GM23338 (cell line): ENCODE data around the gene SNRPA1. TPM values are rescaled to one million over a fixed set of nuclear protein-coding genes. Genes with fewer than 3 reads are reported as not detected.

ENCODE experiments used
- ATAC-seq: fragments of 200-7000 bp; cut with Tn5 transposase; 3 replicates; pipeline ENCODE4 v1.9.1; 2020
- DNase-seq: peaks from one replicate; pipeline ENCODE4 v3.0.0-alpha.2; 2015; ENCODE audit warnings: low spot score
- H2AFZ ChIP-seq: fragments of 200-600 bp; sonication (generic); 2 replicates; pipeline ENCODE4 v1.8.0; 2016; ENCODE audit warnings: antibody characterized with exemption, mild to moderate bottlenecking, moderate library complexity
- H3F3A ChIP-seq: fragments of 200-600 bp; sonication (generic); replicated peaks from 2 replicates; pipeline ENCODE4 v1.8.0; 2017; ENCODE audit warnings: antibody characterized with exemption, mixed run types, low read depth
- H3K27ac ChIP-seq: fragments of 200-600 bp; sonication (generic); 2 replicates; pipeline ENCODE4 v1.6.1; 2016; ENCODE audit warnings: low read depth
- H3K27me3 ChIP-seq: fragments of 200-600 bp; sonication (generic); 2 replicates; pipeline ENCODE4 v1.8.0; 2016; ENCODE audit warnings: mild to moderate bottlenecking, mixed run types, moderate library complexity; ENCODE audit not compliant: insufficient read depth
- H3K36me3 ChIP-seq: fragments of 200-600 bp; sonication (generic); 2 replicates; pipeline ENCODE4 v1.8.0; 2016; ENCODE audit warnings: mild to moderate bottlenecking; ENCODE audit not compliant: insufficient read depth
- H3K4me1 ChIP-seq: fragments of 200-600 bp; sonication (generic); 2 replicates; pipeline ENCODE4 v1.8.0; 2016; ENCODE audit warnings: mild to moderate bottlenecking, moderate library complexity; ENCODE audit not compliant: insufficient read depth
- H3K4me2 ChIP-seq: fragments of 200-600 bp; sonication (generic); 2 replicates; pipeline ENCODE4 v1.7.1; 2017; ENCODE audit warnings: mixed run types
- H3K4me3 ChIP-seq: fragments of 200-600 bp; sonication (generic); 2 replicates; pipeline ENCODE4 v1.6.1; 2016; ENCODE audit warnings: mixed run types
- H3K79me2 ChIP-seq: fragments of 200-600 bp; sonication (generic); replicated peaks from 2 replicates; pipeline ENCODE4 v1.8.0; 2017; ENCODE audit warnings: mild to moderate bottlenecking; ENCODE audit not compliant: insufficient read depth
- H3K9me2 ChIP-seq: fragments of 200-600 bp; sonication (generic); 2 replicates; pipeline ENCODE4 v1.8.0; 2017; ENCODE audit not compliant: insufficient read depth
- H4K20me1 ChIP-seq: fragments of 200-600 bp; sonication (generic); replicated peaks from 2 replicates; pipeline ENCODE4 v1.8.0; 2017; ENCODE audit warnings: mild to moderate bottlenecking; ENCODE audit not compliant: insufficient read depth
- H3K27ac Mint-ChIP-seq: 2 replicates; pipeline ENCODE4 v1.8.0; 2020; ENCODE audit warnings: inconsistent platforms, mild to moderate bottlenecking, moderate library complexity, mixed read lengths
- H3K27me3 Mint-ChIP-seq: 3 replicates; pipeline ENCODE4 v1.8.0; 2022; ENCODE audit warnings: low read depth, mild to moderate bottlenecking, moderate library complexity, mixed read lengths, inconsistent platforms; ENCODE audit not compliant: insufficient read depth, poor library complexity
- H3K36me3 Mint-ChIP-seq: 3 replicates; pipeline ENCODE4 v1.8.0; 2021; ENCODE audit warnings: low read depth, mild to moderate bottlenecking, inconsistent platforms, moderate library complexity, mixed read lengths
- H3K4me1 Mint-ChIP-seq: 3 replicates; pipeline ENCODE4 v1.8.0; 2020; ENCODE audit warnings: mild to moderate bottlenecking, inconsistent platforms, mixed read lengths
- H3K4me3 Mint-ChIP-seq: 3 replicates; pipeline ENCODE4 v1.8.0; 2021; ENCODE audit warnings: moderate library complexity, mild to moderate bottlenecking, inconsistent platforms, mixed read lengths
- H3K9me3 Mint-ChIP-seq: 3 replicates; pipeline ENCODE4 v1.8.0; 2020; ENCODE audit warnings: moderate library complexity, mild to moderate bottlenecking, inconsistent platforms, mixed read lengths
- CREB1 ChIP-seq: fragments of 250-450 bp; sonication (Bioruptor Pico); IDR thresholded peaks from 2 replicates; pipeline ENCODE4 v1.5.0; 2020; ENCODE audit warnings: low read depth, mild to moderate bottlenecking, moderate library complexity
- EZH2phosphoT487 ChIP-seq: fragments of 200-600 bp; sonication (generic); IDR thresholded peaks from one replicate; pipeline ENCODE4 v1.8.1; 2018; ENCODE audit warnings: antibody characterized with exemption; ENCODE audit not compliant: unreplicated experiment
- JUNB ChIP-seq: IDR thresholded peaks from one replicate; pipeline ENCODE4 v1.6.1; 2016; ENCODE audit warnings: antibody characterized with exemption; ENCODE audit not compliant: unreplicated experiment
- NANOG ChIP-seq: IDR thresholded peaks from 2 replicates; pipeline ENCODE4 v1.6.1; 2016; ENCODE audit warnings: antibody characterized with exemption, borderline replicate concordance
- STAT1 ChIP-seq: IDR thresholded peaks from one replicate; pipeline ENCODE4 v1.6.1; 2016; ENCODE audit warnings: antibody characterized with exemption; ENCODE audit not compliant: unreplicated experiment
- ZNF114 ChIP-seq: fragments of 250-450 bp; sonication (Bioruptor Pico); IDR thresholded peaks from 2 replicates; pipeline ENCODE4 v1.5.0; 2020; ENCODE audit warnings: mild to moderate bottlenecking, moderate library complexity
- polyA plus RNA-seq: library from polyadenylated mRNA; unstranded; fragments of >200 nt; fragmentation: Nextera tagmentation; extraction: Ambion mirVana; gene quantifications from 2 replicates; pipeline ENCODE4 v1.2.1, GENCODE V29; 2016
- total RNA-seq: library from RNA; depleted of rRNA; stranded (reverse); fragments of >200 nt; shearing (Covaris generic); gene quantifications from 2 replicates; pipeline ENCODE4 v1.2.3, GENCODE V29; 2014
- TF ChIP-seq, protein P1 (sequence below): IDR thresholded peaks from one replicate; pipeline ENCODE4 v1.6.1; 2018; ENCODE audit warnings: antibody characterized with exemption; ENCODE audit not compliant: unreplicated experiment
- TF ChIP-seq, protein P2 (sequence below): IDR thresholded peaks from 2 replicates; pipeline ENCODE4 v1.6.1; 2016; ENCODE audit warnings: antibody characterized with exemption
- TF ChIP-seq, protein P3 (sequence below), 2 experiments: fragments of 200-600 bp in 1 of 2; sonication (generic) in 1 of 2; conservative IDR thresholded peaks; 2 replicates each; pipeline versions ENCODE4 v1.5.1 to v1.6.1; 2016 to 2017; ENCODE audit warnings: antibody characterized with exemption in 2 of 2, low read depth in 2 of 2, mild to moderate bottlenecking in 2 of 2, moderate library complexity in 1 of 2

The SNRPA1 gene
- total and polyA plus RNA-seq, 2 experiments from 2014 or later = 170 to 361 TPM

DNA sequence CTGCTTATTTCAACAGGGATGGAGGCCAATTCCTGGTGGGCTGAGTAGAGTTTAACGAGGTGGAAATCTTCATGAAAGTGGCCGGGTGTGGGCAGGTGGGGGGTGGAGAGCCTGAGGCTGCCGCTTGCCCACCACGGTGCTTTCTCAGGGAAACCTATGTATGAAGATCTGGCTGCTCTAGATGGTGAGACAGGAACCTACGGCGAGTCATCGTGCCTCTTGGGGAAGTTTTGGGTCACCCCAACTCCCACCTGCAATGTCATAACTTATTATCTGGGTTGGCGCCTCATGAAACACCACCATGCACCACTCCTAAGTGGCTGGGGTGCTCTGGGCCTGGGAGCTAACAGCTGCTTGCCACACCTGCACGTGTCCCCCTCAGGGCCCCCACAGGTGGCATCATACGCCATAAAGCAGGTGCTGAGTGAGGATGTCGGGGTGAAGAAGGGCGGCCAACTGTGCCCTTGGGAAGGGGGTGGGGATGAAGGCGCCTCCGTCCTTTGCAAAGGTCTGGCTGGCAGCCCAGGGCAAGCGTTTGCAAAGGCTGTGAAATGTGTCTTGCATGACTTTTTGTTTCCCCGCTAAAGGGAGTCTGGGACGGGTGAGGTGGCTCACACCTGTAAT is 27.9 kb upstream of the SNRPA1 start:
- H3K36me3 ChIP-seq = no peaks in the 10 kb centered on the region
- H2AFZ ChIP-seq = no peak overlapping the region
- Mint-ChIP-seq H3K27me3 (peaks cover 11% of the 10 kb centered on the region), H3K9me3 (no peaks in the 10 kb centered on the region; the same call in 2 of the 3 replicates), H3K4me3 (no peak overlapping the region), H3K36me3 (no peaks in the 10 kb centered on the region; the same call in 2 of the 3 replicates), H3K27ac (no peak overlapping the region), H3K4me1 (peaks cover 6% of the 10 kb centered on the region; the same call in 2 of the 3 replicates)
- H3K27ac ChIP-seq = no peak overlapping the region
- no peaks in the 10 kb centered on the region for H3K27me3 ChIP-seq
- no peak for DNase-seq
- TF ChIP-seq, protein P1, sequence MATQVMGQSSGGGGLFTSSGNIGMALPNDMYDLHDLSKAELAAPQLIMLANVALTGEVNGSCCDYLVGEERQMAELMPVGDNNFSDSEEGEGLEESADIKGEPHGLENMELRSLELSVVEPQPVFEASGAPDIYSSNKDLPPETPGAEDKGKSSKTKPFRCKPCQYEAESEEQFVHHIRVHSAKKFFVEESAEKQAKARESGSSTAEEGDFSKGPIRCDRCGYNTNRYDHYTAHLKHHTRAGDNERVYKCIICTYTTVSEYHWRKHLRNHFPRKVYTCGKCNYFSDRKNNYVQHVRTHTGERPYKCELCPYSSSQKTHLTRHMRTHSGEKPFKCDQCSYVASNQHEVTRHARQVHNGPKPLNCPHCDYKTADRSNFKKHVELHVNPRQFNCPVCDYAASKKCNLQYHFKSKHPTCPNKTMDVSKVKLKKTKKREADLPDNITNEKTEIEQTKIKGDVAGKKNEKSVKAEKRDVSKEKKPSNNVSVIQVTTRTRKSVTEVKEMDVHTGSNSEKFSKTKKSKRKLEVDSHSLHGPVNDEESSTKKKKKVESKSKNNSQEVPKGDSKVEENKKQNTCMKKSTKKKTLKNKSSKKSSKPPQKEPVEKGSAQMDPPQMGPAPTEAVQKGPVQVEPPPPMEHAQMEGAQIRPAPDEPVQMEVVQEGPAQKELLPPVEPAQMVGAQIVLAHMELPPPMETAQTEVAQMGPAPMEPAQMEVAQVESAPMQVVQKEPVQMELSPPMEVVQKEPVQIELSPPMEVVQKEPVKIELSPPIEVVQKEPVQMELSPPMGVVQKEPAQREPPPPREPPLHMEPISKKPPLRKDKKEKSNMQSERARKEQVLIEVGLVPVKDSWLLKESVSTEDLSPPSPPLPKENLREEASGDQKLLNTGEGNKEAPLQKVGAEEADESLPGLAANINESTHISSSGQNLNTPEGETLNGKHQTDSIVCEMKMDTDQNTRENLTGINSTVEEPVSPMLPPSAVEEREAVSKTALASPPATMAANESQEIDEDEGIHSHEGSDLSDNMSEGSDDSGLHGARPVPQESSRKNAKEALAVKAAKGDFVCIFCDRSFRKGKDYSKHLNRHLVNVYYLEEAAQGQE = no peak
- TF ChIP-seq NANOG (no peak), CREB1 (CRISPR knock-in tag) (no peak), JUNB (no peak)
- TF ChIP-seq, protein P2, sequence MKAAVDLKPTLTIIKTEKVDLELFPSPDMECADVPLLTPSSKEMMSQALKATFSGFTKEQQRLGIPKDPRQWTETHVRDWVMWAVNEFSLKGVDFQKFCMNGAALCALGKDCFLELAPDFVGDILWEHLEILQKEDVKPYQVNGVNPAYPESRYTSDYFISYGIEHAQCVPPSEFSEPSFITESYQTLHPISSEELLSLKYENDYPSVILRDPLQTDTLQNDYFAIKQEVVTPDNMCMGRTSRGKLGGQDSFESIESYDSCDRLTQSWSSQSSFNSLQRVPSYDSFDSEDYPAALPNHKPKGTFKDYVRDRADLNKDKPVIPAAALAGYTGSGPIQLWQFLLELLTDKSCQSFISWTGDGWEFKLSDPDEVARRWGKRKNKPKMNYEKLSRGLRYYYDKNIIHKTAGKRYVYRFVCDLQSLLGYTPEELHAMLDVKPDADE = no peak
- TF ChIP-seq, protein P3, sequence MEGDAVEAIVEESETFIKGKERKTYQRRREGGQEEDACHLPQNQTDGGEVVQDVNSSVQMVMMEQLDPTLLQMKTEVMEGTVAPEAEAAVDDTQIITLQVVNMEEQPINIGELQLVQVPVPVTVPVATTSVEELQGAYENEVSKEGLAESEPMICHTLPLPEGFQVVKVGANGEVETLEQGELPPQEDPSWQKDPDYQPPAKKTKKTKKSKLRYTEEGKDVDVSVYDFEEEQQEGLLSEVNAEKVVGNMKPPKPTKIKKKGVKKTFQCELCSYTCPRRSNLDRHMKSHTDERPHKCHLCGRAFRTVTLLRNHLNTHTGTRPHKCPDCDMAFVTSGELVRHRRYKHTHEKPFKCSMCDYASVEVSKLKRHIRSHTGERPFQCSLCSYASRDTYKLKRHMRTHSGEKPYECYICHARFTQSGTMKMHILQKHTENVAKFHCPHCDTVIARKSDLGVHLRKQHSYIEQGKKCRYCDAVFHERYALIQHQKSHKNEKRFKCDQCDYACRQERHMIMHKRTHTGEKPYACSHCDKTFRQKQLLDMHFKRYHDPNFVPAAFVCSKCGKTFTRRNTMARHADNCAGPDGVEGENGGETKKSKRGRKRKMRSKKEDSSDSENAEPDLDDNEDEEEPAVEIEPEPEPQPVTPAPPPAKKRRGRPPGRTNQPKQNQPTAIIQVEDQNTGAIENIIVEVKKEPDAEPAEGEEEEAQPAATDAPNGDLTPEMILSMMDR (conservative IDR thresholded peaks at IDR 0.05; ENCODE audit: low read depth in 2 of 2) = no peak
- no peaks in the 10 kb centered on the region for H3K4me1 ChIP-seq
- no peak for ATAC-seq
- no peak overlapping the region for H3K4me2 ChIP-seq
- H3K79me2 ChIP-seq = no peaks in the 10 kb centered on the region
- no peak overlapping the region for H3K4me3 ChIP-seq
- no peaks in the 10 kb centered on the region for H3K9me2 ChIP-seq
- no peaks in the 10 kb centered on the region for H3F3A ChIP-seq
- no peaks in the 10 kb centered on the region for H4K20me1 ChIP-seq

DNA sequence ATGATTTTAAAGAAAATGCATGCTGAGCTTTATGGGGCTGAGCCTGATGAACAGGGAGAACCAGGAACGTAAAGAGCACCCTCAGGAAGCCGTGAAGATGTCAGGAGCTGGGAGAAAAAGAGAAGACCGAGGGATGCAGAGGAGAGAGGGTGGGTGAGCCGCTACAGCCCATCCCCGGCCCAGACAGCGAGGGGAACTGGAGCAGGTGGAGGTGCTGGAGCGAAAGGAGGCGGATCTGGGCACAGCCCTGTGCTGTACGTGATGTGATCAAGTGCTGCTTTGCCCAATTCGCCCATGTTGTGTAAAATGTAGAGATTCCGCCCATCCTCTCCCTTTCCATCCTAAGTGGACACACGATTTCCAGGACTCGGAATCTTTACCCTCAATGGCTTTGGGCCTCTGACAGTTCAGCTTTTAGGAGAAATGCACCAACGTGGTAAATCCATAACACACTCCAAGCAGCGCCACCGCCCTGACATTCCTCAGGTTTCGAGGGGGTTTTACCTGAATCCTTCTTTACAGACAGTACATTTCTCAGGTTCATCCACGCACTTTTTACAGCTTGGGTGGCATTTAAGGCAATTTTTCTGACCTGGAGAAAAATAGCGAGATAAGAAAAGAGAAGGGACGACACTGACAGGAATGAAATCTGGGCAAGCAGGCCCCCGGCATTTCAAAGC is 27.1 kb upstream of the SNRPA1 start:
- H3K27ac Mint-ChIP-seq = no peak overlapping the region
- Histone ChIP-seq H3K4me1 (no peaks in the 10 kb centered on the region), H3K36me3 (no peaks in the 10 kb centered on the region), H3F3A (no peaks in the 10 kb centered on the region), H3K9me2 (no peaks in the 10 kb centered on the region), H2AFZ (no peak overlapping the region), H3K79me2 (no peaks in the 10 kb centered on the region), H4K20me1 (no peaks in the 10 kb centered on the region), H3K27ac (no peak overlapping the region), H3K27me3 (no peaks in the 10 kb centered on the region), H3K4me3 (no peak overlapping the region), H3K4me2 (no peak overlapping the region)
- DNase-seq = no peak
- H3K36me3 Mint-ChIP-seq = no peaks in the 10 kb centered on the region; the same call in 2 of the 3 replicates
- ATAC-seq = no peak
- peaks cover 6% of the 10 kb centered on the region; the same call in 2 of the 3 replicates for H3K4me1 Mint-ChIP-seq
- H3K9me3 Mint-ChIP-seq = no peaks in the 10 kb centered on the region; the same call in 2 of the 3 replicates
- H3K4me3 Mint-ChIP-seq = no peak overlapping the region
- peaks cover 11% of the 10 kb centered on the region for H3K27me3 Mint-ChIP-seq
- no peak for TF ChIP-seq STAT1
- TF ChIP-seq, protein P3 (conservative IDR thresholded peaks at IDR 0.05; ENCODE audit: low read depth in 2 of 2) = no peak
- TF ChIP-seq EZH2phosphoT487 = no peak
- no peak for TF ChIP-seq ZNF114 (CRISPR knock-in tag)
